ENCODE data around the gene SARS2.

GRCh38 chr19:38946229-38947010 is 15.9 kb upstream of the SARS2 start:
- TF ChIP-seq POLR2A (IDR thresholded peaks at IDR 0.05; ENCODE audit: extremely low read depth, insufficient read length), result no peak
- TF ChIP-seq CTCF (IDR thresholded peaks at IDR 0.05; ENCODE audit: low read depth, low read length), result no peak
- TF ChIP-seq MYC (IDR thresholded peaks at IDR 0.05; ENCODE audit: low read depth, low read length), result no peak
- TF ChIP-seq, protein P1, sequence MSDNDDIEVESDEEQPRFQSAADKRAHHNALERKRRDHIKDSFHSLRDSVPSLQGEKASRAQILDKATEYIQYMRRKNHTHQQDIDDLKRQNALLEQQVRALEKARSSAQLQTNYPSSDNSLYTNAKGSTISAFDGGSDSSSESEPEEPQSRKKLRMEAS (IDR thresholded peaks at IDR 0.05; ENCODE audit: low read depth, low read length), result no peak
